GM19438 (cell line): ENCODE data around the gene PSMD9.
"Not testable (repeated sequence)": the region's sequence is repeated elsewhere in the genome, so short reads cannot be mapped to it uniquely, and the experiment has no call there.

Source experiments
- ATAC-seq: cut with Tn5 transposase; IDR thresholded peaks from one replicate; pipeline ENCODE4 v1.9.1; 2021; ENCODE audit warnings: low read depth; ENCODE audit not compliant: unreplicated experiment

PSMD9 gene

GRCh38 chr12:121872546-121873215 is 15.9 kb upstream of the PSMD9 start:
- ATAC-seq = no peak

GRCh38 chr12:121873216-121873569 is 15.4 kb upstream of the PSMD9 start:
- ATAC-seq = no peak

GRCh38 chr12:121874071-121874470 is 14.5 kb upstream of the PSMD9 start:
- no peak for ATAC-seq

- no peak for ATAC-seq
Measured at GRCh38 chr12:121875582-121875981, 13.0 kb upstream of the PSMD9 start.

- not testable (repeated sequence) for ATAC-seq
Measured at GRCh38 chr12:121876080-121876447, 12.5 kb upstream of the PSMD9 start.

GRCh38 chr12:121883315-121883660 is 5.3 kb upstream of the PSMD9 start:
- no peak for ATAC-seq

- ATAC-seq = not testable (repeated sequence)
Measured at GRCh38 chr12:121885129-121885528, 3.5 kb upstream of the PSMD9 start.

- ATAC-seq = no peak
Measured at GRCh38 chr12:121888083-121888477, 510 bp upstream of the PSMD9 start.

GRCh38 chr12:121889274-121889624 is 659 bp downstream of the PSMD9 start:
- no peak for ATAC-seq

GRCh38 chr12:121889661-121890060 is 1.1 kb downstream of the PSMD9 start:
- not testable (repeated sequence) for ATAC-seq

GRCh38 chr12:121892673-121893561 is 4.3 kb downstream of the PSMD9 start:
- no peak for ATAC-seq

- ATAC-seq = no peak
Measured at GRCh38 chr12:121893961-121894460, 5.4 kb downstream of the PSMD9 start.

GRCh38 chr12:121894633-121895032 is 6.0 kb downstream of the PSMD9 start:
- ATAC-seq = no peak

- no peak for ATAC-seq
Measured at GRCh38 chr12:121898287-121898686, 9.7 kb downstream of the PSMD9 start.

GRCh38 chr12:121899590-121899989 is 11.0 kb downstream of the PSMD9 start:
- no peak for ATAC-seq

- no peak for ATAC-seq
Measured at GRCh38 chr12:121903202-121903601, 14.6 kb downstream of the PSMD9 start.

- no peak for ATAC-seq
Measured at GRCh38 chr12:121905746-121906145, 17.2 kb downstream of the PSMD9 start.

GRCh38 chr12:121908702-121909101 is 20.1 kb downstream of the PSMD9 start:
- no peak for ATAC-seq

GRCh38 chr12:121911824-121912585 is 23.4 kb downstream of the PSMD9 start:
- no peak for ATAC-seq

- no peak for ATAC-seq
Measured at GRCh38 chr12:121915841-121916321, 27.3 kb downstream of the PSMD9 start.

GRCh38 chr12:121916719-121917118 is 28.1 kb downstream of the PSMD9 start:
- ATAC-seq = no peak
